Measurements from ENCODE around the gene FER. TPM values are rescaled to one million over a fixed set of nuclear protein-coding genes. Genes with fewer than 3 reads are reported as not detected.

Gene FER
- total and polyA plus RNA-seq, 10 of the 15 experiments (the other 5 are each of a cell fraction or from before 2014, with no cell fraction given), result 4.4 to 19.1 (median 9.6) TPM

- intact Hi-C loops (cut with micrococcal nuclease; ENCODE audit: unreplicated experiment) (no loop called here), in situ Hi-C loops (cut with MboI) (no loop called here)
- BruUV-seq (replicated peaks), result no TSS peak
- H3K27me3 ChIP-seq (replicated peaks in 1 of 2; ENCODE audit: control insufficient read depth in 2 of 2, insufficient read depth in 2 of 2, low read length in 1 of 2), result no peaks in the 10 kb centered on the region
- no peak for ATAC-seq
- H3K36me3 ChIP-seq (ENCODE audit: control insufficient read depth in 2 of 2, insufficient read depth in 2 of 2, low read length in 1 of 2), result no peaks in the 10 kb centered on the region
- ChIA-PET SMC1A (ENCODE audit: uncharacterized antibody, unreplicated experiment) (interaction anchor here (0.6 kb wide), 1 partner anchor 19 kb away, joined by 3 read pairs; no protein-coding TSS in a partner anchor), CTCF (interaction anchor here (0.6 kb wide), 1 partner anchor 725 kb away, joined by 3 read pairs; no protein-coding TSS in a partner anchor), RAD21 (ENCODE audit: unreplicated experiment) (no interaction called here), POLR2A (no interaction called here)
- H3K9ac ChIP-seq (ENCODE audit: control insufficient read depth, insufficient read depth, low read length), result no peak overlapping the region
- H2AFZ ChIP-seq (ENCODE audit: control insufficient read depth, low read depth, low read length), result no peak overlapping the region
- WGBS (ENCODE audit: insufficient coverage, insufficient replicate concordance, low lambda C conversion rate, missing lambda C conversion rate), result 75% methylated on average over 5 of the region's 5 CpGs
- no peak overlapping the region for H3K4me2 ChIP-seq (ENCODE audit: control insufficient read depth, insufficient read depth)
- no peak for DNase-seq (ENCODE audit: low read depth, low spot score)
- no peak overlapping the region for H3K4me3 ChIP-seq
- no peaks in the 10 kb centered on the region for H4K20me1 ChIP-seq (ENCODE audit: control insufficient read depth, insufficient read depth)
- no peaks in the 10 kb centered on the region for H3K4me1 ChIP-seq (ENCODE audit: control insufficient read depth, insufficient read depth, low read length)
- H3K79me2 ChIP-seq (ENCODE audit: control insufficient read depth, insufficient read depth, low read length), result no peaks in the 10 kb centered on the region
- no peaks in the 10 kb centered on the region for H3K9me3 ChIP-seq (replicated peaks; ENCODE audit: control insufficient read depth, insufficient read depth, low read length)
- no peak overlapping the region for H3K27ac ChIP-seq (ENCODE audit: control insufficient read depth, insufficient read depth)
- no peak for FAIRE-seq
- no peak for TF ChIP-seq YY1 (IDR thresholded peaks at IDR 0.05; ENCODE audit: low read depth, low read length)
- no peak for TF ChIP-seq SRF (IDR thresholded peaks at IDR 0.05; ENCODE audit: low read depth in 2 of 2, low read length in 2 of 2)
- TF ChIP-seq STAT3 (IDR thresholded peaks at IDR 0.05; ENCODE audit: low read depth, low read length), result no peak
- TF ChIP-seq SUZ12 (IDR thresholded peaks at IDR 0.05; ENCODE audit: unreplicated experiment), result no peak
- no peak for TF ChIP-seq ATF7 (IDR thresholded peaks at IDR 0.05; ENCODE audit: low read depth)
- no peak for TF ChIP-seq CTCF (IDR thresholded peaks at IDR 0.05 in 2 of 3, conservative IDR thresholded peaks at IDR 0.05 in 1 of 3; ENCODE audit: control insufficient read depth in 2 of 3, extremely low read depth in 1 of 3, insufficient read depth in 1 of 3, low read depth in 3 of 3, low read length in 3 of 3)
- TF ChIP-seq NRF1 (conservative IDR thresholded peaks at IDR 0.05; ENCODE audit: low read depth, low read length), result no peak
- TF ChIP-seq HDGF (IDR thresholded peaks at IDR 0.05), result no peak
- no peak for TF ChIP-seq CUX1 (IDR thresholded peaks at IDR 0.05; ENCODE audit: insufficient replicate concordance, low read depth, low read length)
- no peak for TF ChIP-seq SKIL (IDR thresholded peaks at IDR 0.05; ENCODE audit: low read depth, poor library complexity, severe bottlenecking)
- TF ChIP-seq E2F8 (IDR thresholded peaks at IDR 0.05; ENCODE audit: low read depth, partially characterized antibody), result no peak
These were observed 45.2 kb upstream of the FER start for GRCh38 chr5:108702546-108702945.
